HG03039 (cell line): ENCODE data around the gene LY86.

Source experiments
- ATAC-seq: cut with Tn5 transposase; IDR thresholded peaks from one replicate; pipeline ENCODE4 v1.9.1; 2021; ENCODE audit warnings: mild to moderate bottlenecking, moderate library complexity; ENCODE audit not compliant: unreplicated experiment

Gene LY86

GRCh38 chr6:6588064-6588923 is at the start of gene LY86:
Gene LY86, plus strand, starts transcription at chr6:6588720. Its CDS starts 15 bp downstream, at chr6:6588735.
- ATAC-seq = peak; percentile 42

- ATAC-seq = no peak
These were observed 49.5 kb upstream of the LY86 start for GRCh38 chr6:6539036-6539435.

GRCh38 chr6:6542357-6542756 is 46.2 kb upstream of the LY86 start:
- ATAC-seq = no peak

GRCh38 chr6:6543181-6543879 is 45.2 kb upstream of the LY86 start:
- ATAC-seq = no peak

GRCh38 chr6:6545616-6546317 is 42.8 kb upstream of the LY86 start:
- no peak for ATAC-seq

GRCh38 chr6:6546318-6547109 is 42.0 kb upstream of the LY86 start:
- peak; percentile 42 for ATAC-seq

- ATAC-seq = peak; percentile 84
These were observed 41.2 kb upstream of the LY86 start for GRCh38 chr6:6547110-6547879.

GRCh38 chr6:6556161-6556737 is 32.3 kb upstream of the LY86 start:
- no peak for ATAC-seq

- ATAC-seq = no peak
These were observed 31.6 kb upstream of the LY86 start for GRCh38 chr6:6556738-6557503.

- no peak for ATAC-seq
These were observed 31.0 kb upstream of the LY86 start for GRCh38 chr6:6557504-6557839.

GRCh38 chr6:6557886-6558285 is 30.6 kb upstream of the LY86 start:
- no peak for ATAC-seq

GRCh38 chr6:6559994-6560570 is 28.4 kb upstream of the LY86 start:
- peak; percentile 50 for ATAC-seq

- ATAC-seq = no peak
These were observed 27.6 kb upstream of the LY86 start for GRCh38 chr6:6560909-6561308.

- ATAC-seq = no peak
These were observed 24.4 kb upstream of the LY86 start for GRCh38 chr6:6564154-6564553.

GRCh38 chr6:6565069-6565468 is 23.5 kb upstream of the LY86 start:
- no peak for ATAC-seq

- ATAC-seq = no peak
These were observed 23.0 kb upstream of the LY86 start for GRCh38 chr6:6565488-6565887.

- no peak for ATAC-seq
These were observed 21.8 kb upstream of the LY86 start for GRCh38 chr6:6566766-6567165.

- no peak for ATAC-seq
These were observed 19.3 kb upstream of the LY86 start for GRCh38 chr6:6569096-6569810.
